ENCODE data around the gene ZNG1A.
"Not testable (repeated sequence)": the region's sequence is repeated elsewhere in the genome, so short reads cannot be mapped to it uniquely, and the experiment has no call there.

GRCh38 chr9:115118-115451 is 63.8 kb downstream of the ZNG1A start:
- TF ChIP-seq POLR2A, EP300, CTCF, POLR2AphosphoS5 (IDR thresholded peaks at IDR 0.05): not testable (repeated sequence)
